Neural cell (in vitro differentiated cells): ENCODE data around the gene ZXDC. TPM values are rescaled to one million over a fixed set of nuclear protein-coding genes. Genes with fewer than 3 reads are reported as not detected.

Experiments used
- H2AFZ ChIP-seq: fragments of 200-600, 300-800 bp; sonication (generic), shearing (Covaris generic); 2 replicates; pipeline ENCODE4 v1.6.0; 2014; ENCODE audit warnings: low read depth, mild to moderate bottlenecking, antibody characterized with exemption, low read length, moderate library complexity
- H3F3A ChIP-seq: fragments of 200-600 bp; shearing (Covaris generic); 2 replicates; pipeline ENCODE4 v1.6.1; 2016; ENCODE audit warnings: mild to moderate bottlenecking, moderate library complexity, mixed read lengths, antibody characterized with exemption, low read length; ENCODE audit not compliant: insufficient read depth, poor library complexity, severe bottlenecking
- H3K27ac ChIP-seq: fragments of 200-600, 300-800 bp; sonication (generic), shearing (Covaris generic); 2 replicates; pipeline ENCODE4 v1.5.1; 2014; ENCODE audit warnings: mild to moderate bottlenecking, low read length, moderate library complexity
- H3K27me3 ChIP-seq: fragments of 300-800, 200-600 bp; sonication (generic), shearing (Covaris generic); 2 replicates; pipeline ENCODE4 v1.6.0; 2014; ENCODE audit warnings: mild to moderate bottlenecking, low read depth, low read length, moderate library complexity; ENCODE audit not compliant: insufficient read depth
- H3K36me3 ChIP-seq: fragments of 300-800, 200-600 bp; sonication (generic), shearing (Covaris generic); 2 replicates; pipeline ENCODE4 v1.5.1; 2014; ENCODE audit warnings: mild to moderate bottlenecking, antibody characterized with exemption, low read length, moderate library complexity; ENCODE audit not compliant: insufficient read depth
- H3K4me2 ChIP-seq: fragments of 300-800, 200-600 bp; sonication (generic), shearing (Covaris generic); 2 replicates; pipeline ENCODE4 v1.6.0; 2014; ENCODE audit warnings: mild to moderate bottlenecking, low read length
- H3K4me3 ChIP-seq: fragments of 300-800, 200-600 bp; sonication (generic), shearing (Covaris generic); 2 replicates; pipeline ENCODE4 v1.5.1; 2014; ENCODE audit warnings: mild to moderate bottlenecking, low read length, moderate library complexity
- H3K79me2 ChIP-seq: fragments of 200-600 bp; shearing (Covaris generic); replicated peaks from 2 replicates; pipeline ENCODE4 v1.6.0; 2014; ENCODE audit warnings: mild to moderate bottlenecking, low read length, moderate library complexity; ENCODE audit not compliant: insufficient read depth
- H3K9ac ChIP-seq: fragments of 300-800, 200-600 bp; sonication (generic), shearing (Covaris generic); 2 replicates; pipeline ENCODE4 v1.6.1; 2016; ENCODE audit warnings: mild to moderate bottlenecking, low read length, mixed read lengths
- H3K9me2 ChIP-seq: fragments of 200-600 bp; shearing (Covaris generic); 2 replicates; pipeline ENCODE4 v1.6.1; 2016; ENCODE audit warnings: mild to moderate bottlenecking, low read length, mixed read lengths; ENCODE audit not compliant: insufficient read depth
- H3K9me3 ChIP-seq: fragments of 200-600, 300-800 bp; sonication (generic), shearing (Covaris generic); 2 replicates; pipeline ENCODE4 v1.6.1; 2016; ENCODE audit warnings: mild to moderate bottlenecking, mixed run types, low read length, moderate library complexity, mixed read lengths
- H4K20me1 ChIP-seq: fragments of 200-600 bp; shearing (Covaris generic); 2 replicates; pipeline ENCODE4 v1.6.1; 2016; ENCODE audit warnings: mild to moderate bottlenecking, mixed run types; ENCODE audit not compliant: insufficient read depth
- CTCF ChIP-seq: fragments of 450-650 bp; IDR thresholded peaks from 2 replicates; pipeline ENCODE4 v1.5.1; 2014; ENCODE audit warnings: antibody characterized with exemption, mild to moderate bottlenecking, moderate library complexity; ENCODE audit not compliant: poor library complexity, severe bottlenecking
- EP300 ChIP-seq: fragments of 450-650 bp; conservative IDR thresholded peaks from 2 replicates; pipeline ENCODE4 v1.6.1; 2014; ENCODE audit warnings: antibody characterized with exemption, mild to moderate bottlenecking, moderate library complexity; ENCODE audit not compliant: poor library complexity, severe bottlenecking
- EZH2 ChIP-seq: fragments of 200-600, 300-800 bp; shearing (Covaris generic), sonication (generic); IDR thresholded peaks from 2 replicates; pipeline ENCODE4 v1.6.1; 2014; ENCODE audit warnings: antibody characterized with exemption, low read length, borderline replicate concordance, mild to moderate bottlenecking; ENCODE audit not compliant: insufficient read depth, poor library complexity, severe bottlenecking
- MXI1 ChIP-seq: fragments of 450-650 bp; conservative IDR thresholded peaks from 2 replicates; pipeline ENCODE4 v1.6.1; 2014; ENCODE audit warnings: antibody characterized with exemption, mild to moderate bottlenecking; ENCODE audit not compliant: poor library complexity, severe bottlenecking
- POLR2AphosphoS5 ChIP-seq: IDR thresholded peaks from 2 replicates; pipeline ENCODE4 v1.6.1; 2012
- RAD21 ChIP-seq: fragments of 450-650 bp; conservative IDR thresholded peaks from 2 replicates; pipeline ENCODE4 v1.6.1; 2014; ENCODE audit warnings: antibody characterized with exemption, mild to moderate bottlenecking, moderate library complexity
- REST ChIP-seq: IDR thresholded peaks from 2 replicates; pipeline ENCODE4 v1.6.1; 2012; ENCODE audit warnings: borderline replicate concordance
- SMC3 ChIP-seq: fragments of 450-650 bp; conservative IDR thresholded peaks from 2 replicates; pipeline ENCODE4 v1.6.1; 2014; ENCODE audit warnings: antibody characterized with exemption, mild to moderate bottlenecking, moderate library complexity; ENCODE audit not compliant: poor library complexity
- TAF1 ChIP-seq: IDR thresholded peaks from 2 replicates; pipeline ENCODE4 v1.6.1; 2012; ENCODE audit warnings: low read depth
- polyA plus RNA-seq: library from polyadenylated mRNA; depleted of rRNA; stranded (reverse); fragments of >200 nt; gene quantifications from 2 replicates; pipeline ENCODE4 v1.2.3, GENCODE V29; 2014

ZXDC gene
- polyA plus RNA-seq, 1 donor from 2014 or later, result 22.2 TPM

GRCh38 chr3:126459763-126460127 lies 15.9 kb downstream of the ZXDC start:
- H3K4me3 ChIP-seq, result no peak overlapping the region
- peaks cover 13% of the 10 kb centered on the region for H3K36me3 ChIP-seq

GRCh38 chr3:126459111-126459762 lies 16.5 kb downstream of the ZXDC start:
- peaks cover 7% of the 10 kb centered on the region for H4K20me1 ChIP-seq
- H3K27ac ChIP-seq, result no peak overlapping the region
- no peaks in the 10 kb centered on the region for H3K9me2 ChIP-seq
- H3K79me2 ChIP-seq, result peaks cover 16% of the 10 kb centered on the region
- no peak overlapping the region for H3K4me2 ChIP-seq
- no peaks in the 10 kb centered on the region for H3K9me3 ChIP-seq
- no peaks in the 10 kb centered on the region for H3K27me3 ChIP-seq
- H3F3A ChIP-seq, result no peaks in the 10 kb centered on the region
- peaks cover 13% of the 10 kb centered on the region for H3K36me3 ChIP-seq
- no peak overlapping the region for H3K4me3 ChIP-seq
- H2AFZ ChIP-seq, result no peak overlapping the region
- no peak overlapping the region for H3K9ac ChIP-seq
- TF ChIP-seq MXI1 (no peak), SMC3 (no peak), TAF1 (no peak), CTCF (no peak), REST (no peak)

More at GRCh38 chr3:126459763-126460127, 15.9 kb downstream of the ZXDC start:
- Histone ChIP-seq H3K79me2 (peaks cover 16% of the 10 kb centered on the region), H3K27me3 (no peaks in the 10 kb centered on the region), H3K9ac (no peak overlapping the region), H4K20me1 (peaks cover 9% of the 10 kb centered on the region), H3F3A (no peaks in the 10 kb centered on the region), H3K9me3 (no peaks in the 10 kb centered on the region), H3K4me2 (no peak overlapping the region), H2AFZ (no peak overlapping the region), H3K9me2 (no peaks in the 10 kb centered on the region), H3K27ac (no peak overlapping the region)
- TF ChIP-seq REST, result no peak
- no peak for TF ChIP-seq CTCF
- no peak for TF ChIP-seq EZH2
- TF ChIP-seq POLR2AphosphoS5, result no peak
- no peak for TF ChIP-seq TAF1
- no peak for TF ChIP-seq RAD21
- no peak for TF ChIP-seq MXI1
- TF ChIP-seq SMC3, result no peak
- TF ChIP-seq EP300, result no peak
